Measurements from ENCODE around the gene DOCK3. TPM values are rescaled to one million over a fixed set of nuclear protein-coding genes. Genes with fewer than 3 reads are reported as not detected.

The DOCK3 gene
- total RNA-seq, 4 donors from 2014 or later = 5.5 to 10.0 (median 8.7) TPM

GRCh38 chr3:50936389-50936788, 261.7 kb downstream of the DOCK3 start:
- WGBS, 2 donors (ENCODE audit: low coverage in 1 of 2) = 100% methylated on average over 2 of the region's 2 CpGs
- Histone ChIP-seq H3K4me1 (no peaks in the 10 kb centered on the region), H3K27me3 (no peaks in the 10 kb centered on the region), H3K27ac (no peak overlapping the region), H3K4me3 (no peak overlapping the region), H3K36me3 (no peaks in the 10 kb centered on the region), H3K9me3 (peaks cover 0 to 4% (median 0%) of the 10 kb centered on the region in 3 donors)
- TF ChIP-seq POLR2A (IDR thresholded peaks at IDR 0.05) = no peak
- ATAC-seq = no peak

- no peaks in the 10 kb centered on the region for H3K27me3 ChIP-seq
- ATAC-seq = no peak
- 93 to 94% methylated on average over 2 of the region's 2 CpGs for WGBS, 2 donors (ENCODE audit: low coverage in 1 of 2)
- H3K27ac ChIP-seq = no peak overlapping the region
- no peak overlapping the region for H3K4me3 ChIP-seq
- no peaks in the 10 kb centered on the region for H3K9me3 ChIP-seq
- H3K4me1 ChIP-seq = no peaks in the 10 kb centered on the region
- TF ChIP-seq POLR2A (IDR thresholded peaks at IDR 0.05) (no peak), POLR2AphosphoS5 (IDR thresholded peaks at IDR 0.05) (no peak), EP300 (IDR thresholded peaks at IDR 0.05) (no peak)
- TF ChIP-seq, protein P1, sequence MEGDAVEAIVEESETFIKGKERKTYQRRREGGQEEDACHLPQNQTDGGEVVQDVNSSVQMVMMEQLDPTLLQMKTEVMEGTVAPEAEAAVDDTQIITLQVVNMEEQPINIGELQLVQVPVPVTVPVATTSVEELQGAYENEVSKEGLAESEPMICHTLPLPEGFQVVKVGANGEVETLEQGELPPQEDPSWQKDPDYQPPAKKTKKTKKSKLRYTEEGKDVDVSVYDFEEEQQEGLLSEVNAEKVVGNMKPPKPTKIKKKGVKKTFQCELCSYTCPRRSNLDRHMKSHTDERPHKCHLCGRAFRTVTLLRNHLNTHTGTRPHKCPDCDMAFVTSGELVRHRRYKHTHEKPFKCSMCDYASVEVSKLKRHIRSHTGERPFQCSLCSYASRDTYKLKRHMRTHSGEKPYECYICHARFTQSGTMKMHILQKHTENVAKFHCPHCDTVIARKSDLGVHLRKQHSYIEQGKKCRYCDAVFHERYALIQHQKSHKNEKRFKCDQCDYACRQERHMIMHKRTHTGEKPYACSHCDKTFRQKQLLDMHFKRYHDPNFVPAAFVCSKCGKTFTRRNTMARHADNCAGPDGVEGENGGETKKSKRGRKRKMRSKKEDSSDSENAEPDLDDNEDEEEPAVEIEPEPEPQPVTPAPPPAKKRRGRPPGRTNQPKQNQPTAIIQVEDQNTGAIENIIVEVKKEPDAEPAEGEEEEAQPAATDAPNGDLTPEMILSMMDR (IDR thresholded peaks at IDR 0.05) = no peak
- H3K36me3 ChIP-seq = no peaks in the 10 kb centered on the region
Measured at GRCh38 chr3:50947419-50947818, 272.7 kb downstream of the DOCK3 start.

DNA sequence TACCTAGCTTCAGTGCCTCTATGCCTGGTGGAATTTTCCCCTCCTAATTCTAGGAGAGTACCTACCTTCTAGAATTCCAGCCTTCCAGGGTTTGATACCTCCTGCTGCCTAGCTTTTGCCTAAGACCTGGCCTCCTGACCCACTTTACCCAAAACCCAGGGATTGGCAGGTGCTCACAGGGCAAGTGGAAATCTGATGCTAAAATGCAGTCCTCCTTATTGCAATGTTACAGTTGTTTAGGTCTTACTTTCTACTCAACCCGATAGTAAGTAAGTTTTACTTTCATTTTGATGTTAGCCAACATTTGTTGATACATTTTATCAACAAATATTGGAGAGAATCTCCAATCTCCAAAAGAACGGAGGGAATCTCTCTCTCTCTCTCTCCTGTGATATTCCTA, 275.9 kb downstream of the DOCK3 start:
- no peaks in the 10 kb centered on the region for H3K9me3 ChIP-seq
- 44 to 47% methylated on average over 2 of the region's 2 CpGs for WGBS, 2 donors (ENCODE audit: low coverage in 1 of 2)
- TF ChIP-seq EP300 (IDR thresholded peaks at IDR 0.05) = no peak
- H3K27ac ChIP-seq = no peak overlapping the region
- ATAC-seq = no peak
- no peak overlapping the region for H3K4me3 ChIP-seq
- H3K4me1 ChIP-seq = no peaks in the 10 kb centered on the region
- no peaks in the 10 kb centered on the region for H3K36me3 ChIP-seq
- H3K27me3 ChIP-seq = no peaks in the 10 kb centered on the region

DNA sequence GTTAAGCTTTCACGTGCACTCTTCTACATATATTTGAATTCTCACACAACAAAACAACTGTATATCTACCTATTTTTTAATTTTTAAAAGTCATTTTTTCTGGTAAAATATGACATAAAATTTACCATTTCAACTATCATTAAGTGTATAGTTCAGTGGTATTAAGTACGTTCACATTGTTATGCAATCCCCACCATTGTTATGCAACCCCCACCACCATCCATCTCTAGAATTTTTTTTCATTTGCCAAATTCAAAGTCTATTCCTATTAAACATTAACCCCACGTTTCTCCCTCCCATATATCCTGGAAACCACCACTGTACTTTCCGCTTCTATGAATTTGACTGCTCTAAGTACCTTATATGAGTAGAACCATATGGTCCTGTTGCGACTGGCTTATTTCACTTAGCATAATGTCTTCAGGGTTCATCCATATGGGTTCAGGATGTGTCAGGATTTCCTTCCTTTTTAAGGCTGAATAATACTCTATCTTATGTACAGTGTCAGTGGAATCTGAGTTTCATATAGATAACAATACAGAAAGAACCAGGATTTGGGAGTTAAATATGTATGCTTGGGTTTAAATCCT, 279.2 kb downstream of the DOCK3 start:
- no peak overlapping the region for H3K27ac ChIP-seq
- 61 to 74% methylated on average over 5 of the region's 5 CpGs for WGBS, 2 donors (ENCODE audit: low coverage in 1 of 2)
- H3K4me3 ChIP-seq = no peak overlapping the region
- H3K27me3 ChIP-seq = no peaks in the 10 kb centered on the region
- no peak for ATAC-seq
- H3K36me3 ChIP-seq = no peaks in the 10 kb centered on the region
- TF ChIP-seq EP300 (IDR thresholded peaks at IDR 0.05) (no peak), POLR2AphosphoS5 (IDR thresholded peaks at IDR 0.05) (no peak), POLR2A (IDR thresholded peaks at IDR 0.05) (no peak)
- TF ChIP-seq, protein P1 (IDR thresholded peaks at IDR 0.05) = no peak
- H3K9me3 ChIP-seq = no peaks in the 10 kb centered on the region
- peaks cover 0 to 11% (median 0%) of the 10 kb centered on the region in 3 donors for H3K4me1 ChIP-seq

DNA sequence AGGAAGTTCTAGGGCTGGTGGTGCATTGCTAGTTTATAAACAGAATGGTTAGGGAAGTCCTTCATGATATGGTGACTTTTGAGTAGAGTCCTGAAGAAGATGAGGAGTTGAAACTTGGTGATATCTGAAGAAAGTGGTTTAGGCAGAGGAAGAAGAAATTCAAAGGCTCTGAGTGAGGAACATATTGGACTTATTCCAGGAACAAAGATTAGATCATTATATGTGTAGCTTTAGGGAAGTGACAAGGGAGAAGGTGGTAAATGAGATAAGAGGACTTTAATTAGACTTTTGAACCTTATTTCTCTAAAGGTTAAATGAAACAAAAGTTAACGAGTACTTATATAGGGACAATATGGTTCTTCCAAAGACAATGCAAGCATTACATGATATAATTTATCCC, 286.7 kb downstream of the DOCK3 start:
- Histone ChIP-seq H3K4me1 (peaks cover 0 to 11% (median 0%) of the 10 kb centered on the region in 3 donors), H3K9me3 (no peaks in the 10 kb centered on the region), H3K27me3 (no peaks in the 10 kb centered on the region), H3K4me3 (no peak overlapping the region), H3K27ac (no peak overlapping the region), H3K36me3 (no peaks in the 10 kb centered on the region)
- WGBS, 2 donors (ENCODE audit: low coverage in 1 of 2) = 44 to 63% methylated on average over 1 of the region's 1 CpG
- no peak for ATAC-seq
- TF ChIP-seq, protein P1 (IDR thresholded peaks at IDR 0.05) = no peak

DNA sequence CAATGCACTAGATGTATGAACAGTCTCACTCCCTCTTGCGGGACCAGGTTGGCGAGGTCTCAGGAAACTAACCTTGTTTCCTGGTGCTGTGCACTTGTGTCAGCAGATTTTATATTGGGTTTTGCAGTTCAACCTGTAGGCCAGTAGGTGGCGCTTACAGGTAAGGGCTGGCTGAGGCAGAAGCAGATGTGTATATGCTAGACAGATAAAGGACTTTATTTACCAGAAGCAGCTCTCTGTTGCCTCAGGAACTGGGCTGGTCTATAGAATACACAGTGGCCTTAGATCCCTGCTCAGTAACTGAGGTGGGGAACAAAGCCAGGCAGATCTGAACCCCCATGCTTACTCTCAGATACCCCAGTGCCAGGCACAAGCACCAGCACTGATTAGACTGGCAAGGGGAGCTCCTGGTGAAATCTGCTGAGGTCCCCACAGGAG, 296.8 kb downstream of the DOCK3 start:
- no peak overlapping the region for H3K4me3 ChIP-seq
- ATAC-seq = no peak
- H3K4me1 ChIP-seq = no peaks in the 10 kb centered on the region
- no peaks in the 10 kb centered on the region for H3K27me3 ChIP-seq
- peaks cover 0 to 12% (median 0%) of the 10 kb centered on the region in 3 donors for H3K9me3 ChIP-seq
- no peaks in the 10 kb centered on the region for H3K36me3 ChIP-seq
- no peak overlapping the region for H3K27ac ChIP-seq
- WGBS, 2 donors (ENCODE audit: low coverage in 1 of 2) = 11% methylated on average over 3 of the region's 3 CpGs; no CpG with 5 or more reads in 1 of the 2 donors
- no peak for TF ChIP-seq POLR2A (IDR thresholded peaks at IDR 0.05)
- TF ChIP-seq, protein P1 (IDR thresholded peaks at IDR 0.05) = peak; percentile 40 to 80 (median 60)
- no peak for TF ChIP-seq POLR2AphosphoS5 (IDR thresholded peaks at IDR 0.05)
- no peak for TF ChIP-seq EP300 (IDR thresholded peaks at IDR 0.05)

Data from gastroesophageal sphincter (tissue), 4 donors.